Activated CD8-positive, alpha-beta memory T cell treated with anti-CD3 and anti-CD28 coated beads for 48 hours (primary cell): ENCODE results near the gene DDI1.
"Not testable (repeated sequence)": the region's sequence is repeated elsewhere in the genome, so short reads cannot be mapped to it uniquely, and the experiment has no call there.

ENCODE experiments used
- DNase-seq, 3 experiments: peaks; one replicate each; pipeline ENCODE4 v3.0.0-alpha.2; 2020; ENCODE audit warnings: low read depth in 2 of 3, low spot score in 2 of 3

The DDI1 gene

GRCh38 chr11:104036995-104037394, 555 bp downstream of the DDI1 start:
- DNase-seq = no peak

GRCh38 chr11:104041792-104042191, 5.4 kb downstream of the DDI1 start:
- DNase-seq = no peak

- DNase-seq = no peak
Measured at GRCh38 chr11:104043142-104043541, 6.7 kb downstream of the DDI1 start.

- no peak for DNase-seq
Measured at GRCh38 chr11:104043678-104044239, 7.3 kb downstream of the DDI1 start.

GRCh38 chr11:104046331-104046730, 9.9 kb downstream of the DDI1 start:
- DNase-seq = no peak

GRCh38 chr11:104046858-104047257, 10.4 kb downstream of the DDI1 start:
- not testable (repeated sequence) for DNase-seq

GRCh38 chr11:104049116-104049515, 12.7 kb downstream of the DDI1 start:
- no peak for DNase-seq

- no peak for DNase-seq
Measured at GRCh38 chr11:104051778-104052177, 15.3 kb downstream of the DDI1 start.

- no peak for DNase-seq
Measured at GRCh38 chr11:104053743-104054478, 17.5 kb downstream of the DDI1 start.

- DNase-seq = no peak
Measured at GRCh38 chr11:104054911-104055529, 18.6 kb downstream of the DDI1 start.

GRCh38 chr11:104055596-104055995, 19.2 kb downstream of the DDI1 start:
- no peak for DNase-seq

- DNase-seq = no peak
Measured at GRCh38 chr11:104057908-104058307, 21.5 kb downstream of the DDI1 start.

- DNase-seq = no peak
Measured at GRCh38 chr11:104058680-104059079, 22.2 kb downstream of the DDI1 start.

- DNase-seq = no peak
Measured at GRCh38 chr11:104060004-104060794, 23.8 kb downstream of the DDI1 start.

GRCh38 chr11:104060820-104061219, 24.4 kb downstream of the DDI1 start:
- no peak for DNase-seq

GRCh38 chr11:104061853-104062521, 25.5 kb downstream of the DDI1 start:
- DNase-seq = no peak

GRCh38 chr11:104064034-104064630, 27.7 kb downstream of the DDI1 start:
- no peak for DNase-seq

GRCh38 chr11:104067534-104067933, 31.1 kb downstream of the DDI1 start:
- no peak for DNase-seq

GRCh38 chr11:104073950-104074705, 37.7 kb downstream of the DDI1 start:
- DNase-seq = no peak

GRCh38 chr11:104075091-104075490, 38.7 kb downstream of the DDI1 start:
- DNase-seq = no peak
